OCI-M2 (cell line): Measurements from ENCODE around the gene CDH6.

Experiments
- DNase-seq: peaks from one replicate; lab custom pipeline; 2025; ENCODE audit not compliant: unreplicated experiment; lab: John Stamatoyannopoulos, UW

CDH6 gene

DNA sequence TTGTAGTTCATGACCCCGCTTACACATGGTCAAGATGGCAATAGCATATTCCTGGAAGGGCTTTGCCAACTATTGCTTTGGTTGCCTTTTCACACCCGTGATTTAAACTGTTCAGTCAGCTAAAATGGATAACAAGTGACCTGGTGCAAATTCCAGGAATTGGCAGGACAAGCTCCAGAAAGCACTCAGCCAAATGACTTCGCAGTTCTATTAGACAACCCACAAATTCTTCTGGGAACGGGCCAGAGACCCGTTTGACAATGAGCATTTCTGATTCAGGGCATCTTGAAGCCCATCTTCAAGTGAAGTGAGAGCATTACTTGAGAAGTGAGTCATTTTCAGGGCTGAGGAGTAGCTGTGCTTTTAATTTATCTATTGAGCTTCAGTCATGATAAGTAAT is 173.5 kb downstream of the CDH6 start:
- no peak for DNase-seq

DNA sequence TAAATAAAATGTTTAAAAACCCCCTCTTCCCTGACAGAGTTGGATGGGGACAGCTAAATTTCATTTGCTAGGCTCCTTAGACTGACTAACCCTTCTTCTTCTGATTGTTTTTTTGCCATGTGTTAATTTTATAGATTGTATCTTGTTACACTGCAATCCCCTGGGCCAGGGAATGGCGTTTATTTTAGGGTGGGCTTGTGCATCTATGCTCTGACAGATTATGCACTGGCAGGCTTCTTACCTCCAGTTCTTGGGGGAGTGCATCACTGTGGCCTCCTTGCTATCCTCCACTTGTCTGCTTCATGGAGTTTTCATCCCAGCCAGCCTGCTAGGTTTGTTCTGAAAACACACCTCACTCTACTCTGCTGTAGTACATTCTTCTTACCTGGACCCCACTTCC is 178.6 kb downstream of the CDH6 start:
- no peak for DNase-seq

DNA sequence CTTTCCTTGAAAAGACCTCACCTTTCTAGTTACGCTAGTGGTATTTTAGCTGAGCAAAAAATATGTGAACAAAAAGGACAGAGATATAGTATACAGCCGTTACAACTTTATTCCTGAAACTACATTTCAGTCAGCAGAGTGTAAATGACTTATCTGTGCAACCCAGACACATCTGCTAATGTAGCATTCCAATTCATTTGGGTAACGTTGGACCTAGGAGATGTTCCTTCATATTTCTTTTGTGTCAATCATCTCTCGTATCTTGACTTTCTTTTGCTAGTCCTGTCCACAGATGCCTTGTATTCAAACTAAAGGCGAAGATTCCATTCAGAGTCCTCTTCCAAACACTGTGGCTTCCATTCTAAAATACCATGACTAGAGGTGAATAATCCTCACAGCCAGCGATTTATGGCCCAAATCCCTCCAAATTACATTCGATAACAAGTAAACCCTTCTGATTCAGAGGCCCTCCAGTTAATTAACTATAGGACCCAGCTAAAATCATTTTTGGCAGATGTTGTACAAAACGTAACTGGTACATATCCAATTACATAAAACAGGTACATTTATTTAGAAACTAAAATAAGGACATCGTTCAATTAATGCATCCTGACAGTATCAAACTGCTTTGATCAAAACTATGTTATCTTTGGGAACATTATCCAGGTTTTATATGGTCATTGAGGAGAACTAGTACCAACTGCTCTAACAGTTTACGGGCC is 182.7 kb downstream of the CDH6 start:
- no peak for DNase-seq

DNA sequence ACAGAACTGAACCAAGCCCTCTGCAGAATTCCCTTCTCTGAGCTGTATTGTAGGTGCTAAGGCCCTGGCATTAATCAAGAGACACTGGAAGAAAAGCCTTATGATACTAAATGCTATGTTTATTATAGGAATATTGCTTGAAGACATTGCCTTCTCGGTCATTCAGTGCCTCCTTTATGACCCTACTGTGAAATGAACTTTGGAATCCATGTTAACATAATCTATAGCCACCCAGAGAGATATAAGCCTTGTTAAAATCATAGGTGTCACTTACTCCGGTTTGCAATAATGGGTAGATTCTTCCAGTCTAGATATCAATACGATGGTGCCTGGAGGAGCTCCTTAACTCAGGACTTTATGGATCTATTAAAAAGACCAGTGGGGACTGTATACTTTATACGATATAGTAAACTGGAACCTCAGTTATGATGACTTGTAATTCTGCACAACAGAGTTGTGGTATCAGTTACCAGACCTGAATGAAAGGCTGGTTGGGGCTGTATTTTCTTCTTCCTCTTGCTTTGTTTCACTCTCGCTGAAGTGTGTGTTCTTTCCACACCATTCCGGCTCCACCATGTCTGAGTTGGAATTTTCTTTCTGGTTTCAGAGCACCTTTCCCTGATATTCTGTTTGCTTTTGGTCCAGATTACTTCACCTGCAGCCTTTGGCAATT is 183.9 kb downstream of the CDH6 start:
- DNase-seq = no peak

DNA sequence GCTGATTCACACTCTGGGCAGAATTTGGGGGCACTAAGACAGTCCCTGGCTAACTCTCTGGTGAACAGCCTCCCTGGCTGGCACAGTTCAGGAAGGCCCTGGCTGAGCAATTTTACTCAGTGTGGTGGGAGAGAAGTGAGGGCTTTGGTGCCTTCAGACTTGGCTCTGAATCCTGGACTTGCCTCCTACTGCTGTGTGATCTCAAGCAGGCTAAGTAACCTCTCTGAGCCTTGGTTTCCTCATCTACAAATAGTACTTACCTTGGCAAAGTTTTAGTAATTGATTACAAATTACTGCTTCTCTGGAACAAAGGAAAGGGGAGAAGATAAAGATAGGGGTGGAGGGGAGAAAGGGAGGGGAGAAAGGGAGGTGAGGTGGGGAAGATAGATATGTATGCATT is 184.7 kb downstream of the CDH6 start:
- DNase-seq = no peak
